ENCODE measurements around the gene OMP.
"Not testable (repeated sequence)": the region's sequence is repeated elsewhere in the genome, so short reads cannot be mapped to it uniquely, and the experiment has no call there.

The OMP gene

GRCh38 chr11:77086521-77087472 lies 15.8 kb upstream of the OMP start:
- no peak for DNase-seq (ENCODE audit: low read depth)

GRCh38 chr11:77087723-77088225 lies 14.9 kb upstream of the OMP start:
- no peak for DNase-seq (ENCODE audit: low read depth)

- no peak for DNase-seq (ENCODE audit: low read depth)
Measured at GRCh38 chr11:77088236-77089003, 14.2 kb upstream of the OMP start.

GRCh38 chr11:77089004-77089545 lies 13.6 kb upstream of the OMP start:
- DNase-seq (ENCODE audit: low read depth): no peak

GRCh38 chr11:77090046-77090372 lies 12.6 kb upstream of the OMP start:
- no peak for DNase-seq (ENCODE audit: low read depth)

- no peak for DNase-seq (ENCODE audit: low read depth)
Measured at GRCh38 chr11:77090373-77091111, 12.1 kb upstream of the OMP start.

- DNase-seq (ENCODE audit: low read depth): no peak
Measured at GRCh38 chr11:77091146-77091940, 11.3 kb upstream of the OMP start.

- no peak for DNase-seq (ENCODE audit: low read depth)
Measured at GRCh38 chr11:77092382-77092781, 10.3 kb upstream of the OMP start.

- DNase-seq (ENCODE audit: low read depth): no peak
Measured at GRCh38 chr11:77093056-77093891, 9.4 kb upstream of the OMP start.

GRCh38 chr11:77093987-77094840 lies 8.4 kb upstream of the OMP start:
- no peak for DNase-seq (ENCODE audit: low read depth)

- no peak for DNase-seq (ENCODE audit: low read depth)
Measured at GRCh38 chr11:77094841-77095365, 7.7 kb upstream of the OMP start.

GRCh38 chr11:77095551-77096490 lies 6.8 kb upstream of the OMP start:
- DNase-seq (ENCODE audit: low read depth): no peak

- no peak for DNase-seq (ENCODE audit: low read depth)
Measured at GRCh38 chr11:77096591-77097019, 6.0 kb upstream of the OMP start.

- not testable (repeated sequence) for DNase-seq (ENCODE audit: low read depth)
Measured at GRCh38 chr11:77097180-77097579, 5.5 kb upstream of the OMP start.

GRCh38 chr11:77100166-77101042 lies 2.2 kb upstream of the OMP start:
- no peak for DNase-seq (ENCODE audit: low read depth)

- DNase-seq (ENCODE audit: low read depth): no peak
Measured at GRCh38 chr11:77101043-77101537, 1.6 kb upstream of the OMP start.

- DNase-seq (ENCODE audit: low read depth): no peak
Measured at GRCh38 chr11:77103319-77103718, 679 bp downstream of the OMP start.

All from HS-27A (cell line).